ENCODE results near the gene ELP1. TPM values are rescaled to one million over a fixed set of nuclear protein-coding genes. Genes with fewer than 3 reads are reported as not detected.
A peak's percentile ranks its signal among the peaks of the same experiment; 100 is the strongest.
"Not testable (repeated sequence)": the region's sequence is repeated elsewhere in the genome, so short reads cannot be mapped to it uniquely, and the experiment has no call there.

ELP1 gene
- total RNA-seq, 1 donor from 2014 or later: 10.4 TPM

- DNase-seq (ENCODE audit: low spot score) (peak; percentile 85), ATAC-seq (peak; percentile 91)
These were observed 484 bp upstream of the ELP1 start, which contains the start of gene ABITRAM for GRCh38 chr9:108934323-108934893. TSS of gene ABITRAM (plus strand) at chr9:108934400. CDS start at chr9:108934487, 87 bp downstream.

- no peak for DNase-seq (ENCODE audit: low spot score)
- ATAC-seq: no peak
These were observed 650 bp downstream of the ELP1 start for GRCh38 chr9:108933231-108933717.

- ATAC-seq: no peak
- no peak for DNase-seq (ENCODE audit: low spot score)
These were observed 5.5 kb downstream of the ELP1 start for GRCh38 chr9:108928386-108928785.

GRCh38 chr9:108924466-108924865 lies 9.5 kb downstream of the ELP1 start:
- DNase-seq (ENCODE audit: low spot score) (no peak), ATAC-seq (no peak)

GRCh38 chr9:108921200-108921599 lies 12.7 kb downstream of the ELP1 start:
- no peak for ATAC-seq
- DNase-seq (ENCODE audit: low spot score): no peak

- DNase-seq (ENCODE audit: low spot score); ATAC-seq: not testable (repeated sequence)
These were observed 13.5 kb downstream of the ELP1 start for GRCh38 chr9:108920401-108920800.

- DNase-seq (ENCODE audit: low spot score) (peak; percentile 46), ATAC-seq (peak; percentile 98)
These were observed 14.4 kb downstream of the ELP1 start for GRCh38 chr9:108919517-108919916.

GRCh38 chr9:108913391-108913790 lies 20.5 kb downstream of the ELP1 start:
- DNase-seq (ENCODE audit: low spot score) (no peak), ATAC-seq (no peak)

- no peak for ATAC-seq
- DNase-seq (ENCODE audit: low spot score): no peak
These were observed 22.1 kb downstream of the ELP1 start for GRCh38 chr9:108911820-108912219.

- DNase-seq (ENCODE audit: low spot score) (no peak), ATAC-seq (peak; percentile 25)
These were observed 23.0 kb downstream of the ELP1 start for GRCh38 chr9:108910914-108911313.

GRCh38 chr9:108910402-108910801 lies 23.5 kb downstream of the ELP1 start:
- ATAC-seq: peak; percentile 82

GRCh38 chr9:108905494-108905893 lies 28.4 kb downstream of the ELP1 start:
- no peak for ATAC-seq
- DNase-seq (ENCODE audit: low spot score): no peak

More at GRCh38 chr9:108910402-108910801, 23.5 kb downstream of the ELP1 start:
- no peak for DNase-seq (ENCODE audit: low spot score)

GRCh38 chr9:108904161-108904560 lies 29.8 kb downstream of the ELP1 start:
- no peak for ATAC-seq

GRCh38 chr9:108903420-108904103 lies 30.4 kb downstream of the ELP1 start:
- ATAC-seq (no peak), DNase-seq (ENCODE audit: low spot score) (no peak)

More at GRCh38 chr9:108904161-108904560, 29.8 kb downstream of the ELP1 start:
- DNase-seq (ENCODE audit: low spot score): no peak

GRCh38 chr9:108900176-108900575 lies 33.7 kb downstream of the ELP1 start:
- no peak for DNase-seq (ENCODE audit: low spot score)
- ATAC-seq: no peak

GRCh38 chr9:108899023-108899695 lies 34.8 kb downstream of the ELP1 start:
- not testable (repeated sequence) for DNase-seq (ENCODE audit: low spot score); ATAC-seq

- no peak for DNase-seq (ENCODE audit: low spot score)
- peak; percentile 40 for ATAC-seq
These were observed 36.4 kb downstream of the ELP1 start for GRCh38 chr9:108897324-108898096.

GRCh38 chr9:108894225-108894997 lies 39.5 kb downstream of the ELP1 start:
- peak; percentile 76 for DNase-seq (ENCODE audit: low spot score)
- peak; percentile 88 for ATAC-seq

- ATAC-seq: peak; percentile 55
- DNase-seq (ENCODE audit: low spot score): no peak
These were observed 44.3 kb downstream of the ELP1 start for GRCh38 chr9:108889649-108890067.
